Measurements from ENCODE around the gene S100A5. TPM values are rescaled to one million over a fixed set of nuclear protein-coding genes. Genes with fewer than 3 reads are reported as not detected.

S100A5 gene
- total and polyA plus RNA-seq, 10 of the 15 experiments (the other 5 are each of a cell fraction or from before 2014, with no cell fraction given): 0.47 to 0.75 (median 0.56) TPM; not detected in 6

DNA sequence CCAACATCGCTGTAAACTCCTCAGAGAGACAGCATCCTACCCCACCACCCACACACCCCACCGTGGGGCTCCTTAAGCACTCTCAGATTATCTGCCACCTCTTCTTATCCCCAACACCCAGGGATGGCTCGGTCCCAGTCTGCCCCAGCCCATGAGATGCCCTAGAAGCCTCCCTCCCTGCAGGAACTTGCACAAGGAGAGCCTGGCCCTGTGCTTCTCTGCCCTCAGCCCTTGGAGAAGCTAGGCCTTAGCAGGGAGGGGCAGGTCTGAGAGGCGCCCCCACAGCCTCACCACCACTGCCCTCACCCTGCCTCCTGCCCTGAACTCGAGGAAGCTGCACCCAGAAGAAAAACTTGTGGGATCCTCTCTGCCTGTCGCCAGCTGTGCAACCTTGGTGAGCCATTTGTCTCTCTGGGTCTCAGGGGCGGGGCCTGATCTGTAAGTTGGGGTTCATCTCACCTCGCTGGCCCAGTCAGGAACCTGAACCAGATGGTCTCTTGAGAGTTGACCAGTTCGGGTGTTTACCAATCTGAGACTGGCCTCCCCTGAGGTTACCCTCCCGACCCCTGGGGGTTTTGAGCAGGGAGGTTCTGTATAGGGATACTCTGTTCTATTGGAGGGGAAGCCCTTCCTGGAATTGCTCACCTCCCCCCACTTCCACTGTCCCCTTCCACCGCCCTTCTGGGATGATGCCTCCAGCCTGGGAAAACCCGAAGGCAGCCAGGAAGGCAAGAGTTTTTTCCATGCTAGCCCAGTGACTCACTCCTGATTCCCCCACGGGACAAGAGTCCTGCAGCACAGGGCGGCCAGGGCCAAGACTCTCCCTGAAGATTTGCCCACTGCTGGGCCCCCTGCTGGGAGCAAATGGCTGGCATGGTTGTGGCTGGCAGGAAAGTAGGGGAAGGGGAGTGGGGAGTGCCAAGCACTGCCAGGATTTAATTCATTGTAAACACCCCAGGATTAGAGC, 8.3 kb upstream of the S100A5 start, which contains the start of gene S100A3:
TSS of gene S100A3 (minus strand) at position 537 of the 967 bp plus-strand sequence. CDS start 773 bp downstream, outside the sequence.
- ATAC-seq (no peak), DNase-seq (ENCODE audit: low read depth, low spot score) (no peak), FAIRE-seq (no peak)
- H3K27ac ChIP-seq (ENCODE audit: control insufficient read depth, insufficient read depth): no peak within 1 kb of the TSS
- POLR2A ChIA-PET: interaction anchor here (1.5 kb wide), 1 partner anchor 9 kb away, joined by 7 read pairs; no protein-coding TSS in a partner anchor
- TF ChIP-seq HCFC1 (IDR thresholded peaks at IDR 0.05; ENCODE audit: low read length): no peak
- no peak for TF ChIP-seq NR2C2 (IDR thresholded peaks at IDR 0.05; ENCODE audit: borderline replicate concordance, control insufficient read depth, insufficient read length, low read depth)
- TF ChIP-seq PML (IDR thresholded peaks at IDR 0.05; ENCODE audit: low read length): no peak
- no peak for TF ChIP-seq SMC3 (IDR thresholded peaks at IDR 0.05; ENCODE audit: borderline replicate concordance, low read length)
- no peak for TF ChIP-seq GABPA (IDR thresholded peaks at IDR 0.05; ENCODE audit: low read depth)
- no peak for TF ChIP-seq REST (IDR thresholded peaks at IDR 0.05; ENCODE audit: low read depth, low read length)
- TF ChIP-seq ZNF622 (IDR thresholded peaks at IDR 0.05): no peak
- TF ChIP-seq SMAD1 (IDR thresholded peaks at IDR 0.05; ENCODE audit: low read depth, partially characterized antibody): no peak
- TF ChIP-seq CBX3 (IDR thresholded peaks at IDR 0.05; ENCODE audit: borderline replicate concordance, low read depth): no peak
- TF ChIP-seq TCF12 (IDR thresholded peaks at IDR 0.05; ENCODE audit: low read depth, low read length): no peak
- TF ChIP-seq JUND (IDR thresholded peaks at IDR 0.05; ENCODE audit: low read depth, low read length): no peak
- no peak for TF ChIP-seq BMI1 (IDR thresholded peaks at IDR 0.05; ENCODE audit: borderline replicate concordance)
- 18% methylated on average over 14 of the region's 14 CpGs for WGBS (ENCODE audit: insufficient coverage, insufficient replicate concordance, low lambda C conversion rate, missing lambda C conversion rate)
- no peaks in the 10 kb centered on the region for H3K36me3 ChIP-seq (ENCODE audit: control insufficient read depth in 2 of 2, insufficient read depth in 2 of 2, low read length in 1 of 2)
- H2AFZ ChIP-seq (ENCODE audit: control insufficient read depth, low read depth, low read length): no peak within 1 kb of the TSS
- SMC1A ChIA-PET (ENCODE audit: uncharacterized antibody, unreplicated experiment): interaction anchor here (0.9 to 1.7 kb wide), 2 partner anchors 8 to 19 kb away, joined by 3 to 5 read pairs; no protein-coding TSS in a partner anchor
- no peaks in the 10 kb centered on the region for H4K20me1 ChIP-seq (ENCODE audit: control insufficient read depth, insufficient read depth)
- peaks cover 15% of the 10 kb centered on the region for H3K4me1 ChIP-seq (ENCODE audit: control insufficient read depth, insufficient read depth, low read length)
- in situ Hi-C loops (cut with MboI) (no loop called here), intact Hi-C loops (cut with micrococcal nuclease; ENCODE audit: unreplicated experiment) (no loop called here)
- no peaks in the 10 kb centered on the region for H3K9me3 ChIP-seq (replicated peaks; ENCODE audit: control insufficient read depth, insufficient read depth, low read length)
- H3K4me2 ChIP-seq (ENCODE audit: control insufficient read depth, insufficient read depth): no peak within 1 kb of the TSS
- RAD21 ChIA-PET (ENCODE audit: unreplicated experiment): no interaction called here
- no peak within 1 kb of the TSS for H3K9ac ChIP-seq (ENCODE audit: control insufficient read depth, insufficient read depth, low read length)
- H3K4me3 ChIP-seq: no peak within 1 kb of the TSS
- no TSS peak for BruUV-seq (replicated peaks)
- CTCF ChIA-PET: interaction anchor here (1.2 to 3.4 kb wide), 3 partner anchors 16 to 19 kb away, joined by 4 to 27 read pairs (median 6); no protein-coding TSS in a partner anchor
- H3K79me2 ChIP-seq (ENCODE audit: control insufficient read depth, insufficient read depth, low read length): no peaks in the 10 kb centered on the region
- H3K27me3 ChIP-seq (replicated peaks in 1 of 2; ENCODE audit: control insufficient read depth in 2 of 2, insufficient read depth in 2 of 2, low read length in 1 of 2): no peaks in the 10 kb centered on the region

Measured in GM12878 (cell line).